Measurements from ENCODE around the gene SEMA3G.

The SEMA3G gene

DNA sequence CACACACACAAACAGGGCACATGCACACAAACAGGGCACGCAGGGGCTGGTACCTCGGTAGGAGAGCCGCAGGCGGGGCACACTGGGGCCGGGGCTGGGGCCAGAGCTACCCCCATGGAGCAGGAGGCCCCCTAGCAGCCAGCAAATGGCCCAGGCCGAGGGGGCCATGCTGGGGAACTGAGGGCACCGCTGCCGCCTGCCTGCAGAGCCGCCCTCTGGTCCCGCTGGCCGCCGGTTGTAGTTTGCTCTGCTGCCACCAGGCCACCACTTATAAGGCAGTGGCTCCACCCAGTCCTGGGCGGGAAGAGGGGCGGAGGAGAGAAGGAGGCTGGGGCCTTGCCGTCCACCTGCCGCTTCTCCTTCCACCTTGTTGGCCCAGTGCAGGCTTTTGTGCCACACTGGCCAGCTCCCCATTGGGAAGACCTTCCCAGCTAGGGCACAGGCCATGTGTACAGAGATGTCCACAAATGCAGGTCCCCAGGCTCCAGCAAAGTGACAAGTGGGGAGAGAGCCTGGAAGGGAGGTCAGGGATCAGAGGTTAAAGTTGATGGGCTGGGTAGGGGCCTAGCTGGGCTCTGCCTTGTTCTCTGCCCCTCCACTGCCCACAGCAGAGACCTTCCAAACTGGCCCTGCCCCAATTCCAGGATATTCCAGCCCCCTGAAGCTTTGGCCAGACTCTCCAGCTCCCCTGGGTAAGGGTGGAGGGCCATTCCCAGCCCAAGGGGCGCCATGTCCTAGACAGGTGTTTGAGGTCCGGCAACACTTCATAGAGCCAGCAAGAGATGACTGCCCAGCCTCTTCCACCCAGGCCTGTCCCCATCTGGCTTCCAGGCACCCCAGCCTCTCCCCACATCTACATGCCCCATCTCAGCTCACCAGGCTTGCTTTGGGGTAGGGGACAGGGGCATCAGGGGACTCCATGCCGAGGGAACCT is at the start of gene SEMA3G:
Gene SEMA3G (minus strand): TSS at position 244 of the 934 bp plus-strand sequence. CDS start 76 bp downstream, at position 168.
- DNase-seq = peak in 1 of 2 experiments; percentile 20

DNA sequence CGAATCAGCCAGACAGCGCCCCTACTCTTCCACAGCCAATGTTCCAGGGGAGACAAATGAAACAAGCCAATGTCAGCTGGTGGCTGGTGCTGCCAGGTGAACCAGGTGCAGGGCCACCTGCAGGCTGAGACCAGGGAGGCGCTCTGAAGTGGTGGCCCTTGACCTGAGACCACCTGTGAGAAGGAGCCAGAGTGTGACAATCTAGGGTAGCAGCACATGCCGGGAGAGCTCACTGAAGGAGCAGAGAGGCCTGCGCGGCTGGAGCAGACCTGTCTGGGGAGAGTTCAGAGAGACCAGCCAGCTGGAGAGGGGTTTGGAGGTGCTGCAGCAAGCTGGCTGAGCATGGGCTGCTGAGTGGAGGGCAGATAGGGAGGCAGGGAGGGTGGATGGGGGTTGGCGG is 49.5 kb upstream of the SEMA3G start:
- peak; percentile 14 to 65 for DNase-seq

DNA sequence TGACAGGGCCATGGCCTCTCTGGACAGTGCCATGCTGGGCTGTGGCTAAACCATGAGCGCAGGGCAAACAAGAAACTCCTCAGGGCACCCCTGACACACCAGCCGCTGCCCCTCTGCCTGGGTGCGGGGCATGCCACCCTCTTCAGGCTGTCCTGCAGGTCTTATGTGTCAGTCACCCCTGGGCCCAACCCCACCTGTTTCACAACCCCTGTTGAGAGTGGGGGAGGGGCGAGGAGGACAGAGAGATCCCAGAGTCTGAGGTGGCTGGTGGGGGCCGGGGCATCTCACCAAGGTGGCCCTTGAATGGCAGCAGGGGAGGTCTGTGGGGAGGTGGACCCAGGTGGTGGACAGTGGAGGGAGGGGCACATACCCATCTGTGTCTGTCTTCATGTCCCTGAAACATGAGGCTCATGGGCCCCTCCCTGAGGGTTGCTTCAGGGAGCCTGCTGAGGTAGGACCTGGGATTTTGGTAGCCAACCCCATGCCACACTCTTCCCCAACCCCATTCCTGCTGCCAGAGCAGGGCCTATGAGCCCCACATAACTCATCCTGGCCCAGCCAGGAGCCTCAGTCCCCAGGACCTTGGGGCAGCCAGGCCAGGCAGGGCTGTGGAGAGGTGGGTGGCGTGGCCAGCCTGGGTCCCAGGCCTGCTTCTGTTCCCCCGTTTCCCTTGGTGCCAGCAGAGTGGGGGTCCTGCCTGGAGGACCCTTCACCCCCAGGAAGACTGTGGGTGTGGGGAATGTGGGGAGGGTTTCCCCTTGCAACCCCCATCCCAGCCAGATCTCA is 48.5 kb upstream of the SEMA3G start:
- DNase-seq = peak in 1 of 2 experiments; percentile 55

DNA sequence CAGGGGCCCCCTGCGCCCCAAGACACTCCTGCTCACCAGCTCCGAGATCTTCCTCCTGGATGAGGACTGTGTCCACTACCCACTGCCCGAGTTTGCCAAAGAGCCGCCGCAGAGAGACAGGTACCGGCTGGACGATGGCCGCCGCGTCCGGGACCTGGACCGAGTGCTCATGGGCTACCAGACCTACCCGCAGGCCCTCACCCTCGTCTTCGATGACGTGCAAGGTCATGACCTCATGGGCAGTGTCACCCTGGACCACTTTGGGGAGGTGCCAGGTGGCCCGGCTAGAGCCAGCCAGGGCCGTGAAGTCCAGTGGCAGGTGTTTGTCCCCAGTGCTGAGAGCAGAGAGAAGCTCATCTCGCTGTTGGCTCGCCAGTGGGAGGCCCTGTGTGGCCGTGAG is 47.2 kb upstream of the SEMA3G start:
- no peak for DNase-seq

DNA sequence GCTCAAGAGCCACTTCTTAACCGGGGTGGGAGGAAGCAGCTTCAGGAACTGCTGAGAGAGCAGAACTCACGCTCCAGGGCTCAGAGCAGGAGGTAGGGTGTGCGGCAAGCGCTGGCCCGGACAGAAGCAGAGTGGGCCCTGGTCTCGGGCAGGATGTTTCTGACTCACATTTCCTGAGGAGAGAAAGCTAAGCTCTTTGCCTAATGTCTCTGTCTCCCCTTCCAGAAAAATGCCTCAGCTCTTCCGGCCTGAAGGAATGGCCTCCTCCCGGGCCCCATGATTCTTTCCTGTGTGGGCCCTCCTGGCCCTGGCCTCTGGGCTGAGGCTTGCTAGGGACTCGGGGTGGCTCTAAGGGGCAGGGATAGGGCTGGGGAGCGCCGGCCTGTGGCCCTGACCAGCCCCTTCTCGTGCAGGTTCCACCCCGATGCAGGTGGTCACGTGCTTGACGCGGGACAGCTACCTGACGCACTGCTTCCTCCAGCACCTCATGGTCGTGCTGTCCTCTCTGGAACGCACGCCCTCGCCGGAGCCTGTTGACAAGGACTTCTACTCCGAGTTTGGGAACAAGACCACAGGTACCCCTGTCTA is 46.1 kb upstream of the SEMA3G start:
- DNase-seq = no peak

DNA sequence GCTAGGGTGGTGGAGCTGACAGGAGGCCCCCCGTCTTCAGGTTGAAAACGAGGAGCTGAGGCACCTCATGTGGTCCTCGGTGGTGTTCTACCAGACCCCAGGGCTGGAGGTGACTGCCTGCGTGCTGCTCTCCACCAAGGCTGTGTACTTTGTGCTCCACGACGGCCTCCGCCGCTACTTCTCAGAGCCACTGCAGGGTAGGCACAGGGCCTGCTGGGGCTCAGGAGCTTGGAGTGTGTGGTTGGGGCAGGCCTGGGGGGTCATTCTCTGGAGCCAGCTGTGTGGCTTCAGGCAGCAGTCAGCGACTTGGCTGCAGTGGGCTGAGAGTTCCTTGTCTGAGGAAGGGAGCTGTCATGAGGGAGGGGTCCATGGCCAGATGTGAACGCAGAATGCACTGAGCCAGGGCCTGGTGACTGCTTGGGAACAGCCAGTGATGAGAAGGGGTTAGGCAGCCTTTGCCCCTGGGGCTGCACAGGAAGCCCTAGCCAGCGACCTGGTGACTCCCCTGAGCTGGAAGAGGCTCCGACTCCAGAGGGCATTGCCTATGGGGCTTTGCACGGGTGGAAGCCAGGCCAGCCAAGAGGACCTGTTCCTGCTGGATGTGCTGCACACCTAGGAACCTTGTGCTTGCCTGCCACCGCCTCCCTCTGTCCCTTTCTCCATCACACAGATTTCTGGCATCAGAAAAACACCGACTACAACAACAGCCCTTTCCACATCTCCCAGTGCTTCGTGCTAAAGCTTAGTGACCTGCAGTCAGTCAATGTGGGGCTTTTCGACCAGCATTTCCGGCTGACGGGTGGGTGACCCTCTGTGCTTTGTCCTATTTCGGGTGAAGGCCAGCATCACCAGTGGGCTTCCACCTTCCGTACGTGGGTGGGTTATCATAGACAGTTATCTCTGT is 45.4 kb upstream of the SEMA3G start:
- DNase-seq = no peak

DNA sequence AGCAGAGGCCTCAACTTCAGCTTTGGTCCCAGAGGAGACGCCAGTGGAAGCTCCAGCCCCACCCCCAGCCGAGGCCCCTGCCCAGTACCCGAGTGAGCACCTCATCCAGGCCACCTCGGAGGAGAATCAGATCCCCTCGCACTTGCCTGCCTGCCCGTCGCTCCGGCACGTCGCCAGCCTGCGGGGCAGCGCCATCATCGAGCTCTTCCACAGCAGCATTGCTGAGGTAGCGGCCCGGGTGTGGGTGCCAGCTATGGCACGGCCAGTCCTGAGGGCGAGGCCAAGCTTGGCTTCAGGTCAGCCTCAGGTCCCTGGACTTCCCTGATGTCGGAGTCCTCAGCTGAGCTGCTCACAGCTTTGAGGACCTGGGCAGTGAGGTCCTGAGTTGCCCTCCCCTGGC is 44.5 kb upstream of the SEMA3G start:
- DNase-seq = no peak

GRCh38 chr3:52488746-52489145 is 43.8 kb upstream of the SEMA3G start:
- no peak for DNase-seq

GRCh38 chr3:52487788-52488691 is 43.1 kb upstream of the SEMA3G start:
- DNase-seq = no peak

DNA sequence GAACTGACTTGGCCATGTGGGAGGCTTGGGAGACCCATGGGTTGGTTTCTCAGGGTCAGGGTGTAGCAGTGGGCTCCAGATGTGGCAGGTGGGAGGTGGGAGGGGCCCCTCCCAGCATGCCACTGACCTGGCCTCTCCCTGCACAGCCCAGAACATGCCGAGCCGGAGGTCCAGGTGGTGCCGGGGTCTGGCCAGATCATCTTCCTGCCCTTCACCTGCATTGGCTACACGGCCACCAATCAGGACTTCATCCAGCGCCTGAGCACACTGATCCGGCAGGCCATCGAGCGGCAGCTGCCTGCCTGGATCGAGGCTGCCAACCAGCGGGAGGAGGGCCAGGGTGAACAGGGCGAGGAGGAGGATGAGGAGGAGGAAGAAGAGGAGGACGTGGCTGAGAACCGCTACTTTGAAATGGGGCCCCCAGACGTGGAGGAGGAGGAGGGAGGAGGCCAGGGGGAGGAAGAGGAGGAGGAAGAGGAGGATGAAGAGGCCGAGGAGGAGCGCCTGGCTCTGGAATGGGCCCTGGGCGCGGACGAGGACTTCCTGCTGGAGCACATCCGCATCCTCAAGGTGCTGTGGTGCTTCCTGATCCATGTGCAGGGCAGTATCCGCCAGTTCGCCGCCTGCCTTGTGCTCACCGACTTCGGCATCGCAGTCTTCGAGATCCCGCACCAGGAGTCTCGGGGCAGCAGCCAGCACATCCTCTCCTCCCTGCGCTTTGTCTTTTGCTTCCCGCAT is 42.3 kb upstream of the SEMA3G start:
- no peak for DNase-seq

- no peak for DNase-seq
Observed at GRCh38 chr3:52484680-52485461, 40.0 kb upstream of the SEMA3G start.

GRCh38 chr3:52483577-52484381 is 38.9 kb upstream of the SEMA3G start:
- DNase-seq = no peak

- no peak for DNase-seq
Observed at GRCh38 chr3:52483081-52483480, 38.2 kb upstream of the SEMA3G start.

DNA sequence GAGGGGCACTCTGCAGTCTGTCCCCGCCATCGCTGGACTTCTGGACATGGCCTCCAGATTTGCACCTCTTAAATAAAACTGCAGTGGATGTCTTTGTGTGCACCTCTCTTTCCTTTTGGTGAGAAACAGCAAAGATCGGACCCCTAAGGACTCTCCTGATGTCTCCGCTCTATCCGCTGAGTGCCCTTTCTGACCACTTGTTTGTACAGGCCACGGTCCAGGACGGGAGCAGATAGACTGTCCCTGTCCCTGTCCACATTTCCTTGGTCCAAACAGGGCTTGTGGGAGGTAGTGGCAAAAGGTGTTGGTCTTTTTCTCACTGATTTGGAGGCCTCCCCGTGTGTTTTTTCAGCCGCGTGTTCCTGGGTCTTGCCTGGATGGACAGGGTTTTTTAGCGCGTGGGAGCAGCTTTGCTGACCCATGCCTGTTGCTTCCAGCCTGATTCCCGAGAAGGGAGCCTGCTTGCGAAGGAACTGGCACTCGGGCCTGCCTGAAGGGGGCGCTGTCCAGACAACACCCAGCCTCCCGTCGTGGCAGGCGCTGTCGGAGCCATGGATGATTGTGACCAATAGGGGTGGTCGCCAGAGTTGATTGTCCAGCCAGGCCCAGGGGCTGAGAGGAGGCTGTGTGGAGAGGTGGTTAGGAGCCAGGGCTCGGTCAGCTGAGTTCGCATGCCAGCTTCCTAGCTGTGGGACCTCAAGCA is 37.1 kb upstream of the SEMA3G start:
- DNase-seq = no peak

DNA sequence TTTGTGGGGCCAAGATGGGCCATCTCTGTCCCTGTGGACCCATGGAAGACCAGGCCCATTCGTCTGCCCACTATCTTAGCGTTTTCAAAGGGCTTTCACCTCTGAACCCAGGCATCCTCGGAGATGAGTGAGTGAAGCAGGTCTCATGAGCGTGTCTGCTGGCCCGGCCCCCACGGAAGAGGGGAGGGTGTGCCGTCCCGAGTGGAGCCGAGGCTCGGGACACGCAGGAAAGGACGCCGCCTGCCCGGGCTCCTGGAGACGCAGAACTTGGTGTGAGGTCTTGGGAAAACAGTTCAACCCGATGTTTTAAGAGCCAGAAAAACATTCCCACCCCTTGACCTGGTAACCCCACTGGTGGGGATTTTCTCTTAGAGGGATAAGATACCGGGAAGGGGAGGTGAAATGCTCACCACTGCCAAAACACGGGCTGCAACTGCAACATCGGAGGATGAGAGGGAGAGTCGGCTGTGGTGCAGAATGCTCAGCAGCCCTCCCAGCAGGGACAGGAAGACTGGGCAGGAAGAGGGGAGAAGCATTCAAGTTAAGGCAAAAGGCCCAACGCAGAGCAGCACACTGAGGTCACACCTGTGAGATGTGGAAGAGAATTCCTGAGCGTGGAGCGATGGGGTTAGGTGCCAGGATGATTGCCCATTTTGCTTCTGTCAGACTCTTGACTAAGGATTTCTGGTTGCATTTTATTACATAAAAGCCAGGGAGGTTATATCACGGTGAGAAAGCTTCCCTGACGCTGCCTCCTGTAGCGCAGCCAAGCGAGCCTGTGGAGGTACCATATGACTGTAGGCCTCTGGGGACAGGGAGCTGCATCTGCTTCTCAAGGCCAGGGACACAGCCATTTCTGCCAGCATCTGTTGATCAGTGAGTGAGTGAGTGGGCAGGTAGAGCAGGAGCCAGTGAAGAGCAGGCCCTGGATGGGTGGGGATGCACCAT is 36.1 kb upstream of the SEMA3G start:
- peak in 1 of 2 experiments; percentile 66 for DNase-seq

DNA sequence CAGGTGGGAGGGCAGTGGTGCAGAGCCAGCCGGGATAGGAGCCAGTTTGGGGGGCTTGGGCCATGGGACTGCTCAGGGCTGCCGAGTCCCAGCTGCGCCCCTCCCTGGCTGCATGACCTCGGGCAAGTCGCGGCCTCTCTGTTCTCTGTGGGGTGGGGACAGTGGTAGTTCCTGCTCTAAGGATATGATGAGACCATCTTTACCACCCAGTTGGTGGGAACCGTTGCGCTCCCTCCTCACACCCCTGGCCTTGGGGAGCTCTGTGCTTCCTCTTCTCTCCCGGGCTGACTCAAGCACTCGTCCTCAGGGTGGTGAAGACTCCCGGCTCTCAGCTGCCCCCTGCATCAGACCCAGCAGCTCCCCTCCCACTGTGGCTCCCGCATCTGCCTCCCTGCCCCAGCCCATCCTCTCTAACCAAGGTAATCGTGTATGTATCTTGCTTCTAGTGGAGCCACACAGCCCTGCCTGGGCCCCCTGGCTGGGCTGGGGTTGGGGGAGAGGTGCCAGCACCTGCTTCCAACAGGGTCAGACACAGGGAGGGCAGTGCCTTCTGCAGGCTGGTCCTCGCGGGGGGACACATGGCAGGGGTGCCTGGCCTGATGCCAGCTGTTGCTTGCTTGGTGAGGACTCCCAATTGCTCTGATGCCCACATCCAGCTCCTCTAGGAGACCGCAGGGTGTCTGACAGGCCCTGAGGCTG is 35.1 kb upstream of the SEMA3G start:
- no peak for DNase-seq
